ENCODE measurements around the gene GPR156.

DNA sequence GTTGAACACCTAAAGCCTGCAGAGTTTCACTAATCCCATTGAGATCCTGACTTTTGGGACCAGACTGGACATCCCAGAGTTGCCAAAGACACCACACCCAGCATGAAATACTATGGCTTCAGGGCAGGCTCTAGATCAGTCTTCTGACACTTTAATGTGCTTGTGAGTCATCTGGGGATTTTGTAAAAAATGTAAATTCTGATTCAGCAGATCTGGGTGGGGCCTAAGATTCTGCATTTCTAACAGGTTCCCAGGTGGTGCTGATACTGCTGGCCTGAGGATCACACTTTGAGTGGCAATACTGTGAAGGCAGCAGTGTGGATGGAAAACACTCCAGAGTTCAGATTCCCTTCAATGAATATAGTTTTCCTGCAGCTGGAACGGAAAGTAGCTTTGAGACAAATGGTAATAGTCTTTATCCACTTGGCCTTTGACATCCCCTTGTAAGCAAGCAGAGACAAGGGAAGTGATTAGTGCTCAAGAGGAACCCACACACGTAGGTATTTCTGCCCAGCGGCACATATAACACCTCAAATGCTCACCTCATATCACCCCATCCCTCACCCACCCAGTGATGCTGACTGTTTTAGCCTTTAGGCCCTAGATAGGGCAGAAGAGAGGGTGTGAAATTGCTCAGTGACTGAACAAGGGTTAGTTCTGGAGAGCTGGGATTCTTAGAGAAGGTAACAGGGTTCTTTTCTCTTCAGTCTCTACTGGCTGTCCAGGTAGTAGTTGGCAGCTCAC, 139.3 kb downstream of the GPR156 start:
- TF ChIP-seq, protein P1, sequence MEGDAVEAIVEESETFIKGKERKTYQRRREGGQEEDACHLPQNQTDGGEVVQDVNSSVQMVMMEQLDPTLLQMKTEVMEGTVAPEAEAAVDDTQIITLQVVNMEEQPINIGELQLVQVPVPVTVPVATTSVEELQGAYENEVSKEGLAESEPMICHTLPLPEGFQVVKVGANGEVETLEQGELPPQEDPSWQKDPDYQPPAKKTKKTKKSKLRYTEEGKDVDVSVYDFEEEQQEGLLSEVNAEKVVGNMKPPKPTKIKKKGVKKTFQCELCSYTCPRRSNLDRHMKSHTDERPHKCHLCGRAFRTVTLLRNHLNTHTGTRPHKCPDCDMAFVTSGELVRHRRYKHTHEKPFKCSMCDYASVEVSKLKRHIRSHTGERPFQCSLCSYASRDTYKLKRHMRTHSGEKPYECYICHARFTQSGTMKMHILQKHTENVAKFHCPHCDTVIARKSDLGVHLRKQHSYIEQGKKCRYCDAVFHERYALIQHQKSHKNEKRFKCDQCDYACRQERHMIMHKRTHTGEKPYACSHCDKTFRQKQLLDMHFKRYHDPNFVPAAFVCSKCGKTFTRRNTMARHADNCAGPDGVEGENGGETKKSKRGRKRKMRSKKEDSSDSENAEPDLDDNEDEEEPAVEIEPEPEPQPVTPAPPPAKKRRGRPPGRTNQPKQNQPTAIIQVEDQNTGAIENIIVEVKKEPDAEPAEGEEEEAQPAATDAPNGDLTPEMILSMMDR (IDR thresholded peaks at IDR 0.05) = no peak
- TF ChIP-seq POLR2A (IDR thresholded peaks at IDR 0.05) = no peak

Data from testis (tissue), 2 donors.